Measurements from ENCODE around the gene GPR176. TPM values are rescaled to one million over a fixed set of nuclear protein-coding genes. Genes with fewer than 3 reads are reported as not detected.
A peak's percentile ranks its signal among the peaks of the same experiment; 100 is the strongest.

The GPR176 gene
- total RNA-seq, 1 donor: 120 TPM

- no peak for TF ChIP-seq CTCF (IDR thresholded peaks at IDR 0.05; ENCODE audit: insufficient read depth, low read depth, low read length)
- H3K4me3 ChIP-seq (ENCODE audit: low read depth, low read length): no peak overlapping the region
- DNase-seq (ENCODE audit: low read depth): no peak
Observed at GRCh38 chr15:39888243-39888642, 31.8 kb downstream of the GPR176 start.

- TF ChIP-seq CTCF (IDR thresholded peaks at IDR 0.05; ENCODE audit: insufficient read depth, low read depth, low read length): peak; percentile 50
- peak; percentile 73 for DNase-seq (ENCODE audit: low read depth)
- no peak overlapping the region for H3K4me3 ChIP-seq (ENCODE audit: low read depth, low read length)
Observed at GRCh38 chr15:39887832-39888231, 32.2 kb downstream of the GPR176 start.

DNA sequence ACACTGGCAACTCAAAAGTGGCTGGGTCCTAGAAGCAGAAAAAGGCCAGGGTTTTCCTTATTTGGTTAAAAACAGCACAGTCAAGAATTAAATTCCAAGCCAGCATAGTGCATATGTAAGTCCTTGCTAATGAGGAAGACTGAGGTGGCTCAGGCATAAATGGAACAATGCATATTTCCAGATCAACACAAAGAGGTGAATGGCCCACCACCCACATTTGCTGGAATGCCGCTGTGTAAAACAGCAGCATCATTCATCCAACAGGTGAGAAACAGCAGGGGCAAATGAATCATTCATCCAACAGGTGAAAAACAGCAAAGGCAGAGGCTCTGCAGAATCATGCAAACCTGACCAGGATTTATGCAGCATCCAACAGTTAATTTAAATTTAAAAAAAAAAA is 32.9 kb downstream of the GPR176 start:
- TF ChIP-seq CTCF (IDR thresholded peaks at IDR 0.05; ENCODE audit: insufficient read depth, low read depth, low read length): no peak
- no peak for DNase-seq (ENCODE audit: low read depth)
- H3K4me3 ChIP-seq (ENCODE audit: low read depth, low read length): no peak overlapping the region

DNA sequence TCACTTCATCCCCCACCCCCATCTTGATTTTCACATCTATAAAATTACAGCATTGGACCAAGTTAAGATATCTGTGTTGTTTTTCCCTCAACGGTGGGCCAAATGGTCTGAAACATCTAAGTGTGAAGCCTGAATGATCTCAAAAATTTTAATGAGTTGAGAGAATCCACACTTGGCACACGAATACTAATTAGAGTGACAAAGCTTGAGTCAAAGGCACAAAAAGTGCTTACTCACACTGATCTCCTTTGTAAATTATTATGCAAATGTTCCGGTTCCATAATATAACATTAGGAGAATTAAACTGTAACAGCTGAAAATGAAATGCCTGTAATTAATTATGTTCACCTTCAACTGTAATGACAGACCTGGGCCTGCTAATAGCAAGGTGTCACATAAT is 33.6 kb downstream of the GPR176 start:
- DNase-seq (ENCODE audit: low read depth): no peak

DNA sequence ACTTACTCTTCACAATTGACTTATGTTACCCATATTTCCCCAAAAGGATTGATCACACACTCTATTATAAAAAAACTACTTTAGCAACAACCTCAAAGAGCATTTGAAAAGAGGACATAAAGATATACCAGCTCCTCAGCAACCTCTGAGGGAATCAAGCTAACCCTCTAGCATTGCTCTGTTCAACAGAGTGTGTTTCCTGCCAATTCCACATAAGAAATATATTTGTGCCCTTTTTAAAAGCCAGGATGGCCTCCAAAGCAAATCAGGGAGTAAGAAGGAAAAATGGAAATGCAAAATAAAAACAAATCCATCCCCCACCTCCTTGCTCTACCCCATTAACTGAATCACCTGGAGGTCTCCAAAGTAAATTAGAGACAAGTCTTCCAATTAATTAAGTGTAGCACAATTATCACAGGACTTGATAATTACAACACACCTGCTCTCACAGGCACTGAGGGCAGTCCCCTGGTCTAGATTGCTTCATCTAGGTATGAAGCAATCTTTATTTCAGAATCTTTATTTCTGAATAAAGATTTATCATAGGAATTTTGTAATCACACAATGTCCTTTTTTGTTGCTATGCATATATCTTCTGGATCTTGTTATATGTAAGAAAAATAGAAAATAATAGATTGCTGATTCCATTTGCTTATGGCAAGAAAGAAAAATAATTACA is 34.8 kb downstream of the GPR176 start:
- no peak overlapping the region for H3K4me3 ChIP-seq (ENCODE audit: low read depth, low read length)
- no peak for TF ChIP-seq CTCF (IDR thresholded peaks at IDR 0.05; ENCODE audit: insufficient read depth, low read depth, low read length)
- DNase-seq (ENCODE audit: low read depth): no peak

More for the DNA sequence above, 33.6 kb downstream of the GPR176 start:
- TF ChIP-seq CTCF (IDR thresholded peaks at IDR 0.05; ENCODE audit: insufficient read depth, low read depth, low read length): no peak
- H3K4me3 ChIP-seq (ENCODE audit: low read depth, low read length): no peak overlapping the region

DNA sequence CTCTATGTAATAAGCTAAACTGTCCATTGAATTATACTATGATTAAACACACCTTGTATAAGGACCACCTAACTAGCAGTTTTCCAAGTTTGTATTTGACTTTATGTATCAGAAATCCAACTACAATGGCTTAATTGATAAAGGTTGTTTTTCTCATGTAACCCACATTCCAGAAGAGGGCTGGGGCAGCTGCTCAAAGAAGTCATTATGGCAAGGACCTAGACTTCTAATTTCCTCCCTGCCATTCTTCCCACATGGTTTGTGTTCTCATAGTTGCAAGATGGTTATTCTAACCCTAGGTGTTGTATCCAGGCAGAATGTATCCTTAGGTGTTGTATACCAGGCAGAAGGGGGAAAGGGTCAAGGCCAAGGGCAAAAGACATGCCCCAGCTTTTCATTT is 35.7 kb downstream of the GPR176 start:
- TF ChIP-seq CTCF (IDR thresholded peaks at IDR 0.05; ENCODE audit: insufficient read depth, low read depth, low read length): no peak

DNA sequence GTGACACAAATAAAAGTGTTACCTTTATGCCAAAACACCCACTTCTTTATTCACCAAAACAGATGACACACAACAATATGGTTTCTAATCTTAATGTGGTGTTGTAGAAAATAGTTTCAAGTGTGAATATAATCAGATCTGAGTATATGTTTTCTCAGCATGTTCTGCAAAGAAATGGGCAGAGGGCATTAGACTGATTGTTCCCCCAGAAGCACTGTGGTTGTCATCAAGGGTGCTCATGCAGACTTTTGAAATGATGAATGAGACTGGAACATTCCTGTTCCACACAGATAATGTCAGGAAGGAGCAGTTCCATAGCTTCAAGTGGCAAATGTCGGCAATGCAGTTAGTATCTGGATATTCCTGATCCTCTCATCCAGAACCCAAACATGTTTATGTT is 37.5 kb downstream of the GPR176 start:
- DNase-seq (ENCODE audit: low read depth): no peak
- no peak overlapping the region for H3K4me3 ChIP-seq (ENCODE audit: low read depth, low read length)
- no peak for TF ChIP-seq CTCF (IDR thresholded peaks at IDR 0.05; ENCODE audit: insufficient read depth, low read depth, low read length)

More for the DNA sequence above, 35.7 kb downstream of the GPR176 start:
- no peak for DNase-seq (ENCODE audit: low read depth)
- H3K4me3 ChIP-seq (ENCODE audit: low read depth, low read length): no peak overlapping the region

Measured in fibroblast of villous mesenchyme (primary cell).